Measurements from ENCODE around the gene AFAP1L2. TPM values are rescaled to one million over a fixed set of nuclear protein-coding genes. Genes with fewer than 3 reads are reported as not detected.

The AFAP1L2 gene
- total and polyA plus RNA-seq, 9 of the 15 experiments (the other 6 are each of a cell fraction or from before 2014, with no cell fraction given) = 0.07 TPM; not detected in 8

DNA sequence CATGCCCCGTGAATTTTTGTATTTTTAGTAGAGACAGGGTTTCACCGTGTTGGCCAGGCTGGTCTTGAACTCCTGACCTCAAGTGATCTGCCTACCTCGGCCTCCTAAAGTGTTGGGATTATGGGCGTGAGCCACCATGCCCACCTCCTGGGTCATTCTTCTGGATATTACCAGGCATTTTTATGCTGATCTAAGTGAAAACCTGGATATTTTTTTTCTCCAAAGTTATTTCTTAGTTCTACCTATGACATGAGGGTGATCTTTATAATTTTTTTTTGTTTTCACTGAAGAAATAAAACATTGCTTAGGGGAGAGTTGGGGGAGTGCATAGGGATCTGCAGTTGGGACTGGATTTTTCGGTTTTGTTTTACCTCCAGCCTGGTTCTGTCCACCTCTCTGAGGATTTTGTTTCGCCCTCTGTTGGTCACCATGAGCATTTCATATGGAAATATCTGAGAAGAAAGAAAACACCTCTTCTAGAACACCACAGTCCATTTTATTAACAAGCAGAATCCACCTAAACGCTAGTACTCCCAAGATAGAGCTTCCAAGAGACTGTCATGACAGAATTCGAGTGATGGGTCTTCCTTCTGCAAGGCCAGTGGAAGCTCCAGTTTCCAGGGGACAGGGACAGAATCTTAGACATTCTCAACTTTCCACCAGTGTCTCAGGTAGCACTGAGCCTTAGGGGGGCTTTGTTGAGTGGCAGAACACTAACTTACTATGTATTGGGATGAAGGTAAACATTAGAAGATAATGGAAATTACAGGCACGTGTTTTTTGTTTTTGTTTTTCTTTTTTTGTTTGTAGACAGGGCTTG lies 33.4 kb upstream of the AFAP1L2 start:
- POLR2A ChIA-PET = interaction anchor here (0.6 kb wide), 1 partner anchor 384 kb away, joined by 3 read pairs; the partner anchor contains the start of gene FHIP2A
- Histone ChIP-seq H3K27me3 (ENCODE audit: control insufficient read depth in 2 of 2, insufficient read depth in 2 of 2, low read length in 2 of 2) (peaks cover 0 to 4% of the 10 kb centered on the region in 2 experiments; a peak in 2 of 5 replicates), H3K79me2 (ENCODE audit: control insufficient read depth, insufficient read depth, low read length) (no peaks in the 10 kb centered on the region), H3K4me3 (no peak overlapping the region), H3K4me1 (replicated peaks in 1 of 2; ENCODE audit: control insufficient read depth in 2 of 2, insufficient read depth in 2 of 2, low read length in 2 of 2) (no peaks in the 10 kb centered on the region), H3K9me3 (replicated peaks; ENCODE audit: control insufficient read depth, insufficient read depth, low read depth, low read length) (no peaks in the 10 kb centered on the region), H3K36me3 (ENCODE audit: control insufficient read depth, insufficient read depth, low read length) (no peaks in the 10 kb centered on the region), H2AFZ (ENCODE audit: low read depth, low read length) (no peak overlapping the region), H4K20me1 (replicated peaks; ENCODE audit: control insufficient read depth, insufficient read depth, low read length) (no peaks in the 10 kb centered on the region), H3K27ac (ENCODE audit: extremely low read depth, low read depth, low read length) (no peak overlapping the region), H3K9ac (ENCODE audit: insufficient read depth in 1 of 2, low read depth in 2 of 2, low read length in 2 of 2) (no peak overlapping the region), H3K4me2 (ENCODE audit: insufficient read depth, low read length) (no peak overlapping the region), H3K9me1 (ENCODE audit: control insufficient read depth, insufficient read depth, low read length) (no peaks in the 10 kb centered on the region)
- TF ChIP-seq CCNT2 (IDR thresholded peaks at IDR 0.05; ENCODE audit: borderline replicate concordance, extremely low read depth, insufficient read length, low read depth, low read length) = no peak
- TF ChIP-seq, protein P1, sequence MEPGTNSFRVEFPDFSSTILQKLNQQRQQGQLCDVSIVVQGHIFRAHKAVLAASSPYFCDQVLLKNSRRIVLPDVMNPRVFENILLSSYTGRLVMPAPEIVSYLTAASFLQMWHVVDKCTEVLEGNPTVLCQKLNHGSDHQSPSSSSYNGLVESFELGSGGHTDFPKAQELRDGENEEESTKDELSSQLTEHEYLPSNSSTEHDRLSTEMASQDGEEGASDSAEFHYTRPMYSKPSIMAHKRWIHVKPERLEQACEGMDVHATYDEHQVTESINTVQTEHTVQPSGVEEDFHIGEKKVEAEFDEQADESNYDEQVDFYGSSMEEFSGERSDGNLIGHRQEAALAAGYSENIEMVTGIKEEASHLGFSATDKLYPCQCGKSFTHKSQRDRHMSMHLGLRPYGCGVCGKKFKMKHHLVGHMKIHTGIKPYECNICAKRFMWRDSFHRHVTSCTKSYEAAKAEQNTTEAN (CRISPR knock-in tag; IDR thresholded peaks at IDR 0.05) = no peak
- no peak for TF ChIP-seq TRIM28 (IDR thresholded peaks at IDR 0.05)
- 0 out of 4 replicates have a peak, but pooled peaks have one; percentile 10 to 16 for TF ChIP-seq RAD21 (CRISPR knock-in tag; conservative IDR thresholded peaks at IDR 0.05 in 1 of 2, IDR thresholded peaks at IDR 0.05 in 1 of 2)
- TF ChIP-seq, protein P2, sequence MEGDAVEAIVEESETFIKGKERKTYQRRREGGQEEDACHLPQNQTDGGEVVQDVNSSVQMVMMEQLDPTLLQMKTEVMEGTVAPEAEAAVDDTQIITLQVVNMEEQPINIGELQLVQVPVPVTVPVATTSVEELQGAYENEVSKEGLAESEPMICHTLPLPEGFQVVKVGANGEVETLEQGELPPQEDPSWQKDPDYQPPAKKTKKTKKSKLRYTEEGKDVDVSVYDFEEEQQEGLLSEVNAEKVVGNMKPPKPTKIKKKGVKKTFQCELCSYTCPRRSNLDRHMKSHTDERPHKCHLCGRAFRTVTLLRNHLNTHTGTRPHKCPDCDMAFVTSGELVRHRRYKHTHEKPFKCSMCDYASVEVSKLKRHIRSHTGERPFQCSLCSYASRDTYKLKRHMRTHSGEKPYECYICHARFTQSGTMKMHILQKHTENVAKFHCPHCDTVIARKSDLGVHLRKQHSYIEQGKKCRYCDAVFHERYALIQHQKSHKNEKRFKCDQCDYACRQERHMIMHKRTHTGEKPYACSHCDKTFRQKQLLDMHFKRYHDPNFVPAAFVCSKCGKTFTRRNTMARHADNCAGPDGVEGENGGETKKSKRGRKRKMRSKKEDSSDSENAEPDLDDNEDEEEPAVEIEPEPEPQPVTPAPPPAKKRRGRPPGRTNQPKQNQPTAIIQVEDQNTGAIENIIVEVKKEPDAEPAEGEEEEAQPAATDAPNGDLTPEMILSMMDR (IDR thresholded peaks at IDR 0.05 in 2 of 3, conservative IDR thresholded peaks at IDR 0.05 in 1 of 3; ENCODE audit: insufficient read depth in 2 of 3, low read depth in 1 of 3, low read length in 3 of 3) = peak in 2 of 3 experiments; percentile 38 to 41; a peak in 3 of 6 replicates
- TF ChIP-seq CBFB (CRISPR knock-in tag; IDR thresholded peaks at IDR 0.05) = no peak
- no peak for TF ChIP-seq MYNN (IDR thresholded peaks at IDR 0.05)
- no peak for TF ChIP-seq MYNN (CRISPR knock-in tag; IDR thresholded peaks at IDR 0.05)
- ATAC-seq = peak; percentile 41; the same call in 1 of the 3 replicates
- WGBS (ENCODE audit: insufficient coverage, low coverage, missing lambda C conversion rate) = 0% methylated on average over 8 of the region's 9 CpGs
- CTCF ChIA-PET (ENCODE audit: low intra/inter-chr PET ratio) = no interaction called here
- DNase-seq (ENCODE audit: extremely low read depth in 1 of 4, low spot score in 3 of 4) = peak in 3 of 4 experiments; percentile 9 to 32 (median 27)
- BruUV-seq (replicated peaks) = no TSS peak
- in situ Hi-C loops (cut with MboI) = no loop called here
- intact Hi-C loops (cut with micrococcal nuclease) = loop anchor here (2.0 kb wide), 1 partner anchor 133 kb away; no protein-coding TSS in a partner anchor
- FAIRE-seq = peak; percentile 23

Measured in K562 (cell line).